GM21515 (cell line): Measurements from ENCODE around the gene NCAPD3.

Source experiments
- ATAC-seq: cut with Tn5 transposase; IDR thresholded peaks from one replicate; pipeline ENCODE4 v1.9.1; 2021; ENCODE audit not compliant: unreplicated experiment

NCAPD3 gene

DNA sequence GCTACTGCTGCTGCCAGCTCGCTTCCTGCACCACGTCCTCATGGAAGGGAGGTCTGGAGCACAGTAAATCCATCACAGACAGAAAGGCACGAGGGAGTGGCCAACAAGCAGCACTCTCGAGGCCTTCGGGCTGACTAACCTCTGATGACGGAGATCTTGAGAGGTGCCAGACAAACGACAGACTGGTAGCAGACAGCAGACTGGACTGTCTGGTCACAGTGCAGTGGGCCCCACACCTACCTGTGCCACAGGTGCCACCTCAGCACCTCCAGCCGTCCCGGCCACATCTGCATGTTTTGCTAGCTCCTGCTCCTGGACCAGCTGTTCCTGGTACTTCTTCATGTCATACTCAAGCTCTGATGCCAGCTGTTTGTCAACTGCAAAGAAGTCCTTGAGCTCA is 64.1 kb downstream of the NCAPD3 start:
- no peak for ATAC-seq

DNA sequence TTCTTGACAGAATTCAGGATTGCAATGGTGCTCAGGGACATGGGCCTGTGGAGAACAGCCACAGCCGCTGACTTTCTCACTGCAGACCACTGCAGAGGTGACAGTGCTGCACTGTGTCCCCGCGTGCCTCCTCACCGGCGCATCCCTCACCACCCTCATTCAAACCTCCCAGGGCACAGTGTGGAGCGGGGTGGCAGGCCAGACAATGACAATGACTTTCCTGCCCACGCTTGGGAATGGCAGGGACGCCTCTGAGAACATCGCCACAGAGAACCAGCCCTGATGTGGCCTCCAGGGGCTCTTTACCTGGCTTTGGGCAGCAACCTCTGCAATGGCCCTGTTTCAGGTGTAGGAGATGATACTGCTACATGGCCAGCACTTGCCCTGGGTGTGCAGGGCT is 65.7 kb downstream of the NCAPD3 start:
- no peak for ATAC-seq

GRCh38 chr11:134157451-134157850 is 66.3 kb downstream of the NCAPD3 start:
- ATAC-seq: no peak

DNA sequence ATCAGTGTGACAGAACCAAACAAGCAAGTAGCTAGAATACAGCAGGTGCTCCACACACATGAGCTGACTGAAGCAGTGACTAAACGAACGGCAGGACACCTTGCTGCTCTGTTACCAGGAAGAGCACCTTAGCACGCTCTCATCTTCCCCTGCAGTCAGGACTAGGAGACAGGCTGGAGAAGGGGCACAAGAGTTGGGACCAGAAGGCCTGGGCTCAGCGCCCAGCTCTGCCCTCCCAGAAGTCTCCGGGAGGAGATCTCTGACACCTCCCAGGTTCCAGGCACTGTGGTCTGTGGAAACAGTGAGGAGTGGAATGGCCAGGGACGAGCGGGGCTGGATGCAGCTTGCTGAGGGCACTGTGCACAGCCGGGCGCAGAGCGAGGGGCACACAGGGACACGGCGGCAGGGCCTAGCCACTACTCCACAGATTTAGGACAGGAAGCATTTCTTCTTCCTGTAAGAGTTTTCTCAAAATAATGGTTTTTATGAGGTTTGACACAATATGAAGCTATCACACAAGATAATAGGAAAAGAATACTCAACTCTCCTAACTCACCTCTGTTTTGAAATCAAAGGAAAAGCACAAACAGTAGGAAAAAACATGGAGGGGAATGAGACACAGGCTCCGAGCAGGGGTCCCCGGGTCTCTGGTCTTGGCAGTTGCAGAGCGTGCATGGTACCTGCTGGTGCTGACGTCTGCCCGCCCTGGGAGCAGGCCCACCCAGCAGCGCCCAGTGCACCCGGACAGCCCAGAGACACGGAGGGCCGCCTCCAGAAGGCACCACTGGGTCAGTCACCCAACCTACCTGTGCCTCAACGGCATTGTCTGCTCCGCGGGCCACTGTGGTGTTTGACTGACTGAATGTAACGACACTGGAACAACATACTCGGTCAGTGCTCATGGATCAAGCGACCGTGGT is 67.6 kb downstream of the NCAPD3 start:
- no peak for ATAC-seq

DNA sequence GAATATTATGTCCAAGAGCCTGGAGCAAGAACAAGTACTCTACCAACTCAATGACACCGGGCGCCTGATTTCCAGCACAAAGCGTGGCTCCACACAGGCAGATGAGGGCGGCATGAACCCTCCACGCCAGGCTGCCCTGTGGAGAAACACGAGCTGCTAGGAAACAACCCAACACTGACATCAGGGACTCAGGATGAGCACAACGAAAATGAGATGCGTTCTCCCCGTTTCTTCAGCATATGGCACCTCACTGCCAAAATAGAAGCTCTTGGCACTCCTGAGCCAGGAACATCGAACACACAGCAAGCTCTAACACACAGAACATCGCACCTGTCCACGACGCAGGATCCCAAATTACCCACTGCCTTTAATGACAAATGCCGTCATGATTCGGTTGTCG is 68.3 kb downstream of the NCAPD3 start:
- ATAC-seq: no peak

GRCh38 chr11:134154441-134154840 is 69.3 kb downstream of the NCAPD3 start:
- ATAC-seq: no peak

DNA sequence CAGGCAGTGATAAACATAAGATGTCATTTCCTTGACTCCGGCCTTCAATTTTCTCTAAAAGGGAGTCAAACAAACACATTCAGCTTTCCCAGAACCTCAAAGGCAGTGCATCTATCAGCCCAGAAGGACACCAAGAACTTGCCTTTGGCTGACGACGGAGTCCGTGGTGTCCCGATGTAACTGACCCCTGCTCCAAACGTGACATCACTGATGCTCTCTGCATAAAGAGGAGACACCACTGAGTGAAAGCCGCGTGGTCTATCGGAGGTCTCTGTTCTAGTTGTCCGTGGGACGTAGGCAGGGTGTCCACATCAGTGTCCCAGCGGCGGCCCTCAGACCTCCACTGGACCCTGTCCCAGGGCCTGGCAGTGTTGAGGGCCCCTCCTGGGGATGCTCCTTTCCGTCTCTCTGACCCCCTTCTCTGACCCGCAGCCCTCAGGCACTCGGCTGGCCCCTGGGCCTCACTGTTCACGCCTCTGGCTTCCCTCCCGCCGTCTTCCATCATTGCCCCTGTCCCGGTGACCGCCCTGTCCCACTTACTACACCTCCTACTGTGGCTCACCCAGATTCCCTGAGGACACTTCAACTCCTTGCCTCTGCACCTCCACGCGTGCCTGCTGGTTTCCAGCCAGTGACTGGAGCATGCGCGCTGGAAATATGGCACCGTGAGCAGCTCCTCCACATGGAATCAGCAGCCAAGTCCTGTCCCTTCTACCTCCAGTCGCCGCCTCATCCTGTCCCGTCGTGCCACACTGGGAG is 70.4 kb downstream of the NCAPD3 start:
- no peak for ATAC-seq

DNA sequence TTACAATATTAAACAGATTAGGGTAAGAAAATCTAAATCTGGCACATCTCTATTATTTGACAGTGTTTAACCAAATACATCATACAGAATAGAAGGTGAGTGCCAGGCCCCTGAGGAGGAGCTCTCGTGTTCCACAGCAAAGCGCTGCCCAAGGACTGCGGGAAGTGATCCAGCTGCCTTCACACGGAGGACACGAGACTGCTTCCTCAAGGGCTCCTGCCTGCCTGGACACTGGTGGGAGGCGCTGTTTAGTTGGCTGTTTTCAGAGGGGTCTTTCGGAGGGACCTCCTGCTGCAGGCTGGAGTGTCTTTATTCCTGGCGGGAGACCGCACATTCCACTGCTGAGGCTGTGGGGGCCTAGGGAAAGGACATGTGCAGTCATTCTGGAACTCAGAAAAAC is 71.1 kb downstream of the NCAPD3 start:
- ATAC-seq: no peak

GRCh38 chr11:134151083-134151747 is 72.6 kb downstream of the NCAPD3 start:
- ATAC-seq: no peak

- ATAC-seq: no peak
These were observed 73.4 kb downstream of the NCAPD3 start for GRCh38 chr11:134150195-134150903.

- no peak for ATAC-seq
These were observed 74.4 kb downstream of the NCAPD3 start for GRCh38 chr11:134149371-134149770.

DNA sequence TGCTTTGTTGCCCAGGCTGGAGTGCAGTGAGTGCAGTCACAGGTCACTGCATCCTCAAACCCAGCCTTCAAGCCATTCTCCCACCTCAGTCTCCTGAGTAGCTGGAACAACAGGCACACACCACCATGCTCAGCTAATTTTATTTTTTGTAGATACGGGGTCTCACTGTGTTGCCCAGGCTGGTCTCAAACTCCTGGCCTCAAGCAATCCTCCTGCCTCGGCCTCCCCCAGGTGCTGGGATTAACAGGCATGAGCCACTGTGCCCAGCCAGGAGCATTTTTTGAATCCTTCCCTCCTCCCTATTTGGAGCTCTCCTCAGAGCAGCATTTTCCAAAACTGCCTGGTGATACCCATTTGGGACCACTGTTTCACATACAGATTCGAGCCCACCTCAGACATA is 77.2 kb downstream of the NCAPD3 start:
- ATAC-seq: no peak

GRCh38 chr11:134145715-134146114 is 78.1 kb downstream of the NCAPD3 start:
- ATAC-seq: no peak

DNA sequence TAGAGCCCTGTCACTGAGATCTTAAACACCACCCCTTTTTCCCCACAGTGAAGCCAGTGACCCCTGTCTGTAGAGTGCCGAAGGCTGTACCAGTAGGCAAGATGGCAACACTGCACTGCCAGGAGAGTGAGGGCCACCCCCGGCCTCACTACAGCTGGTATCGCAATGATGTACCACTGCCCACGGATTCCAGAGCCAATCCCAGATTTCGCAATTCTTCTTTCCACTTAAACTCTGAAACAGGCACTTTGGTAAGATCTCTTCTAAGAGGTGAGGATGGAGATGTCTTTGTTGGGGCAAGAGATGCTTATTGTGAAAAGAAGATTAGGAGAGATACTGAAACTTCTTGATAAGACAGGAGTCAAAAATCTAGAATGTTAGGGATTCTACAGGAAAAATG is 79.0 kb downstream of the NCAPD3 start:
- ATAC-seq: no peak

DNA sequence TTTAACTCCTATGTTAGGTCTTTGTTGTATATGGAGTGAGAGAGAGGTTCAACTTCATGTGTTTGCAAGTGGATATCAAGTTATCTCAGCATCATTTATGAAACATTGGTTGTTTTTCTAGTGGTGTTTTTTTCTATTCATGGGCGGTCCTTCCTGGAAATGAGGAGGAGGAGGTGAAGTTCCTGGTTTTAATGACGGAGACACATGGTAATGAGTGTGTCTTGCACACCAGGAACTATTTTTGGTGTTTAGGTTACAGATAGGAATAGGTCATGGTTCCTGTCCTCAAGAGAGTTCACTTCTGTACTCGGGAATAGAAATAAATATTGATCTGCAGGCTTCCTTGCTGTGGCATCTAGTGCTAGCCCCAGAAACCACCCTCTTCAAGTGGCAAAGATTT is 80.0 kb downstream of the NCAPD3 start:
- ATAC-seq: no peak

DNA sequence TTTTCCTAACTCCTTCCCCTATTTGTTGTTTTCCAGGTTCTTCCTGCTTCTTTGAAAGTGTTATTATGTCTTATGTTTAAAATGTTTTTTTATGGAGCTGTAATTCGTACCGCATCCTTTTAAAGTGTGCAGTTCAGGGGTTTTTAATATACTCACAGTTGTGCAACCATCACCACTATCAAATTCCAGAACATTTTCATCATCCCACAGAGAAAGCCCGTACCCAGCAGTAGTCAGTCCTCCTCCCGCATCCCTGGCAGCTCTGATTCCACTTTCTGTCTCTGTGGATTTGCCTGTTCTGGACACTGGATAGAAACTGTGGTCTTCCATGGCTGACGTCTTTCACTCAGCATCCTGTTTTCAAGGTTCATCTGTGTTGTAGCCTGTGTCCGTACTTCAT is 81.2 kb downstream of the NCAPD3 start:
- no peak for ATAC-seq

- ATAC-seq: no peak
These were observed 82.7 kb downstream of the NCAPD3 start for GRCh38 chr11:134140961-134141490.

DNA sequence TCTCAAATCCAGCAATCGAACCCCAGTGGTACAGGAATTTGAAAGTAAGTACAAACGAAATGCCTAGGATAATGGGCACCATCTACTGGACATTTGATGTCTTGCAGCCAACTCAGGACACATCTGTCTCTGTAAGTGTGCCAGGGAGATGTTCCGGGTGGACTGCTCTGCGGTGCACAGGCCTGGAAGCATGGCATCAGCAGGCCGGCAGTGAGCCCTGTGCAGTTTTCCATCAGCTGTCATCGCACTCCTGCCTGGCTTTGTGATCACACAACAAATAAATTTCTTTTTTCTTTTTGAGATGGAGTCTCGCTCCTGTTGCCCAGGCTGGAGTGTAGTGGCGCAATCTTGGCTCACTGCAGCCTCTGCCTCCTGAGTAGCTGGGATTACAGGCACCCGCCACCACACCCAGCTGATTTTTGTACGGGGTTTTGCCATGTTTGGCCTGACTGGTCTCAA is 83.9 kb downstream of the NCAPD3 start:
- ATAC-seq: no peak

DNA sequence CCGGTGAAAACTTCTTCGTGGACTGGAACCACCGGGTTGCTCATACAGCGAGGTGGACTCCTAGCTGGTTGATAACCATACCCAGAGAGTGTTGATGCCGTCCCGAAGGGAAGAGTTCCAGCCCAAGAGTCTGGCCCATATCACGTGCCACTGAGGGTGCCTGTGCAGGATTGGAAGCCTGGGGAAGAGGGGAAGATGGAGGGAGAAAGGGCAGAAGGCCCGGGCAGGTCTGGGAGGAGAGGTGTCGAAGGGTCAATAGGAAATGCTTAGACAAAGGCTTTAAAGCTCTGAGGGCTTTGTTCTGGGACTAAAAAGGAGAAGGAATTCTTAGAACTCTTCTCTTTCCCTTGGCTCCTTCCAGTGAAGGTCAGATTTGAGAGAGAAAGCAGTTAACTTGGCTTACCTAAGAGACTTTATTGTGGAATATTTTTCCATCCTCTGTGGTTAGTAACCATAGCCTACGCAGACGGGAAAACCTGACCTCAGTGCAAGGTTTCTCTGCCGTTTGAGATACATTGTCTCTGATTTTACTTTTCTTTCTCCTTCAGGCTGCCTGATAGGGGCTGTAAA is 84.4 kb downstream of the NCAPD3 start:
- no peak for ATAC-seq

GRCh38 chr11:134138376-134138775 is 85.4 kb downstream of the NCAPD3 start:
- no peak for ATAC-seq
